Neural progenitor cell (in vitro differentiated cells): ENCODE data around the gene KIT. TPM values are rescaled to one million over a fixed set of nuclear protein-coding genes. Genes with fewer than 3 reads are reported as not detected.

Source experiments
- DNase-seq: peaks from one replicate; pipeline ENCODE4 v3.0.0-alpha.2; 2016; ENCODE audit warnings: low spot score
- H2AFZ ChIP-seq: fragments of 200-600 bp; sonication (generic); replicated peaks from 2 replicates; pipeline ENCODE4 v1.6.1; 2016; ENCODE audit warnings: antibody characterized with exemption
- H3F3A ChIP-seq: fragments of 200-600 bp; sonication (generic); 2 replicates; pipeline ENCODE4 v1.6.1; 2016; ENCODE audit warnings: antibody characterized with exemption, low read depth
- H3K27ac ChIP-seq: fragments of 200-600 bp; sonication (generic); 2 replicates; pipeline ENCODE4 v1.5.1; 2016; ENCODE audit warnings: mild to moderate bottlenecking
- H3K27me3 ChIP-seq: fragments of 200-600 bp; sonication (generic); 2 replicates; pipeline ENCODE4 v1.6.1; 2016; ENCODE audit warnings: mild to moderate bottlenecking, moderate library complexity
- H3K36me3 ChIP-seq: fragments of 200-600 bp; sonication (generic); 2 replicates; pipeline ENCODE4 v1.5.1; 2016
- H3K4me1 ChIP-seq: fragments of 200-600 bp; sonication (generic); 2 replicates; pipeline ENCODE4 v1.6.1; 2016; ENCODE audit warnings: mixed run types
- H3K4me2 ChIP-seq: fragments of 200-600 bp; sonication (generic); 2 replicates; pipeline ENCODE4 v1.6.1; 2016
- H3K4me3 ChIP-seq: fragments of 200-600 bp; sonication (generic); 2 replicates; pipeline ENCODE4 v1.5.1; 2016
- H3K79me2 ChIP-seq: fragments of 200-600 bp; sonication (generic); 2 replicates; pipeline ENCODE4 v1.6.1; 2016; ENCODE audit warnings: low read depth
- H3K9ac ChIP-seq: fragments of 200-600 bp; sonication (generic); 2 replicates; pipeline ENCODE4 v1.6.1; 2016
- H3K9me3 ChIP-seq: fragments of 200-600 bp; sonication (generic); 2 replicates; pipeline ENCODE4 v1.5.1; 2016; ENCODE audit warnings: low read depth
- H4K20me1 ChIP-seq: fragments of 200-600 bp; sonication (generic); 2 replicates; pipeline ENCODE4 v1.6.1; 2016; ENCODE audit warnings: low read depth
- H3K27ac Mint-ChIP-seq: 3 replicates; pipeline ENCODE4 v1.8.0; 2021; ENCODE audit warnings: mixed read lengths
- H3K27me3 Mint-ChIP-seq: 2 replicates; pipeline ENCODE4 v1.8.0; 2022; ENCODE audit warnings: low read depth, mild to moderate bottlenecking, inconsistent platforms, moderate library complexity, mixed read lengths; ENCODE audit not compliant: insufficient read depth
- H3K36me3 Mint-ChIP-seq: 3 replicates; pipeline ENCODE4 v1.8.0; 2021; ENCODE audit warnings: mixed read lengths
- H3K4me1 Mint-ChIP-seq: 3 replicates; pipeline ENCODE4 v1.8.0; 2021; ENCODE audit warnings: mixed read lengths
- H3K4me3 Mint-ChIP-seq: 3 replicates; pipeline ENCODE4 v1.8.0; 2021; ENCODE audit warnings: mild to moderate bottlenecking, moderate library complexity, mixed read lengths
- H3K9me3 Mint-ChIP-seq: 3 replicates; pipeline ENCODE4 v1.8.0; 2020; ENCODE audit warnings: mixed read lengths
- CTCF ChIP-seq: fragments of 200-600 bp; sonication (generic); IDR thresholded peaks from 2 replicates; pipeline ENCODE4 v1.5.1; 2017; ENCODE audit warnings: antibody characterized with exemption, mild to moderate bottlenecking
- EZH2 ChIP-seq: fragments of 200-600 bp; sonication (generic); IDR thresholded peaks from 2 replicates; pipeline ENCODE4 v1.6.1; 2017; ENCODE audit warnings: antibody characterized with exemption, mild to moderate bottlenecking, moderate library complexity
- EZH2phosphoT487 ChIP-seq: fragments of 200-600 bp; sonication (generic); IDR thresholded peaks from 2 replicates; pipeline ENCODE4 v1.6.1; 2017; ENCODE audit warnings: antibody characterized with exemption
- total RNA-seq: library from RNA; depleted of rRNA; stranded (reverse); fragments of >200 nt; gene quantifications from 2 replicates; pipeline ENCODE4 v1.2.3, GENCODE V29; 2015; ENCODE audit warnings: low replicate concordance

KIT gene
- total RNA-seq, 1 donor from 2014 or later = 4.6 TPM

GRCh38 chr4:54727346-54727745, 69.6 kb downstream of the KIT start:
- no peak for TF ChIP-seq EZH2
- no peaks in the 10 kb centered on the region for H3F3A ChIP-seq
- no peak overlapping the region for H3K9ac ChIP-seq

GRCh38 chr4:54728368-54728767, 70.6 kb downstream of the KIT start:
- TF ChIP-seq EZH2phosphoT487 (no peak), CTCF (no peak), EZH2 (no peak)
- H3K9me3 Mint-ChIP-seq = no peaks in the 10 kb centered on the region
- Histone ChIP-seq H3K27ac (no peak overlapping the region), H3K27me3 (no peaks in the 10 kb centered on the region), H3K9me3 (no peaks in the 10 kb centered on the region), H3F3A (no peaks in the 10 kb centered on the region), H3K4me2 (no peak overlapping the region), H3K36me3 (no peaks in the 10 kb centered on the region), H3K9ac (no peak overlapping the region), H2AFZ (no peak overlapping the region), H3K79me2 (no peaks in the 10 kb centered on the region), H3K4me1 (no peaks in the 10 kb centered on the region), H4K20me1 (no peaks in the 10 kb centered on the region), H3K4me3 (no peak overlapping the region)
- DNase-seq = no peak
- H3K27me3 Mint-ChIP-seq = no peaks in the 10 kb centered on the region
- H3K27ac Mint-ChIP-seq = no peak overlapping the region
- H3K4me1 Mint-ChIP-seq = no peaks in the 10 kb centered on the region
- no peak overlapping the region for H3K4me3 Mint-ChIP-seq
- peaks cover 15% of the 10 kb centered on the region for H3K36me3 Mint-ChIP-seq

More at GRCh38 chr4:54727346-54727745, 69.6 kb downstream of the KIT start:
- Mint-ChIP-seq H3K4me3 (no peak overlapping the region), H3K27ac (no peak overlapping the region), H3K36me3 (peaks cover 12% of the 10 kb centered on the region), H3K4me1 (no peaks in the 10 kb centered on the region), H3K9me3 (no peaks in the 10 kb centered on the region), H3K27me3 (no peaks in the 10 kb centered on the region)
- Histone ChIP-seq H3K27me3 (no peaks in the 10 kb centered on the region), H3K4me2 (no peak overlapping the region), H4K20me1 (no peaks in the 10 kb centered on the region), H3K9me3 (no peaks in the 10 kb centered on the region), H3K36me3 (no peaks in the 10 kb centered on the region), H2AFZ (no peak overlapping the region), H3K79me2 (no peaks in the 10 kb centered on the region), H3K27ac (no peak overlapping the region), H3K4me1 (no peaks in the 10 kb centered on the region), H3K4me3 (no peak overlapping the region)
- no peak for DNase-seq

GRCh38 chr4:54729256-54729655, 71.5 kb downstream of the KIT start:
- H3K4me3 ChIP-seq = no peak overlapping the region
- H3F3A ChIP-seq = no peaks in the 10 kb centered on the region
- Mint-ChIP-seq H3K4me3 (no peak overlapping the region), H3K9me3 (no peaks in the 10 kb centered on the region), H3K27me3 (no peaks in the 10 kb centered on the region), H3K4me1 (no peaks in the 10 kb centered on the region), H3K27ac (no peak overlapping the region), H3K36me3 (peaks cover 20% of the 10 kb centered on the region)
- H3K27me3 ChIP-seq = no peaks in the 10 kb centered on the region
- no peaks in the 10 kb centered on the region for H3K9me3 ChIP-seq
- no peak overlapping the region for H3K27ac ChIP-seq
- no peak for TF ChIP-seq EZH2
- TF ChIP-seq EZH2phosphoT487 = no peak
- TF ChIP-seq CTCF = no peak
- H3K4me1 ChIP-seq = no peaks in the 10 kb centered on the region
- H2AFZ ChIP-seq = no peak overlapping the region
- no peak overlapping the region for H3K9ac ChIP-seq
- no peaks in the 10 kb centered on the region for H3K36me3 ChIP-seq
- H3K4me2 ChIP-seq = no peak overlapping the region
- no peaks in the 10 kb centered on the region for H3K79me2 ChIP-seq
- DNase-seq = no peak
- no peaks in the 10 kb centered on the region for H4K20me1 ChIP-seq

- no peak for TF ChIP-seq CTCF
- no peak for TF ChIP-seq EZH2
- no peak for TF ChIP-seq EZH2phosphoT487
- H3K79me2 ChIP-seq = no peaks in the 10 kb centered on the region
- Mint-ChIP-seq H3K27me3 (no peaks in the 10 kb centered on the region), H3K27ac (no peak overlapping the region), H3K36me3 (peaks cover 20% of the 10 kb centered on the region), H3K4me3 (no peak overlapping the region), H3K4me1 (no peaks in the 10 kb centered on the region), H3K9me3 (no peaks in the 10 kb centered on the region)
- H3K9ac ChIP-seq = no peak overlapping the region
- no peaks in the 10 kb centered on the region for H3K27me3 ChIP-seq
- no peak overlapping the region for H3K4me2 ChIP-seq
- no peaks in the 10 kb centered on the region for H4K20me1 ChIP-seq
- H3K4me1 ChIP-seq = no peaks in the 10 kb centered on the region
- DNase-seq = no peak
- H3K9me3 ChIP-seq = no peaks in the 10 kb centered on the region
- H3K27ac ChIP-seq = no peak overlapping the region
- H3K4me3 ChIP-seq = no peak overlapping the region
- no peaks in the 10 kb centered on the region for H3F3A ChIP-seq
- no peak overlapping the region for H2AFZ ChIP-seq
- H3K36me3 ChIP-seq = no peaks in the 10 kb centered on the region
Measured at GRCh38 chr4:54730581-54730980, 72.8 kb downstream of the KIT start.
